HG02981 (cell line): ENCODE measurements around the gene TAGAP.
"Not testable (repeated sequence)": the region's sequence is repeated elsewhere in the genome, so short reads cannot be mapped to it uniquely, and the experiment has no call there.

Experiments used
- ATAC-seq: cut with Tn5 transposase; IDR thresholded peaks from one replicate; pipeline ENCODE4 v1.9.1; 2021; ENCODE audit warnings: mild to moderate bottlenecking, moderate library complexity; ENCODE audit not compliant: unreplicated experiment

TAGAP gene

GRCh38 chr6:159047891-159048685 lies 3.3 kb upstream of the TAGAP start:
- ATAC-seq, result no peak

- ATAC-seq, result no peak
Measured at GRCh38 chr6:159045801-159046200, 1.0 kb upstream of the TAGAP start.

GRCh38 chr6:159043947-159044346 lies 844 bp downstream of the TAGAP start:
- ATAC-seq, result no peak

GRCh38 chr6:159043251-159043650 lies 1.5 kb downstream of the TAGAP start:
- ATAC-seq, result no peak

GRCh38 chr6:159042826-159043181 lies 2.0 kb downstream of the TAGAP start:
- no peak for ATAC-seq

GRCh38 chr6:159042003-159042825 lies 2.6 kb downstream of the TAGAP start:
- peak; percentile 36 for ATAC-seq

GRCh38 chr6:159041181-159041580 lies 3.6 kb downstream of the TAGAP start:
- no peak for ATAC-seq

GRCh38 chr6:159039885-159040258 lies 4.9 kb downstream of the TAGAP start:
- ATAC-seq, result no peak

GRCh38 chr6:159038914-159039884 lies 5.6 kb downstream of the TAGAP start:
- ATAC-seq, result peak; percentile 73

GRCh38 chr6:159038318-159038717 lies 6.5 kb downstream of the TAGAP start:
- ATAC-seq, result not testable (repeated sequence)

- no peak for ATAC-seq
Measured at GRCh38 chr6:159037756-159038290, 7.0 kb downstream of the TAGAP start.

- ATAC-seq, result no peak
Measured at GRCh38 chr6:159036673-159037072, 8.1 kb downstream of the TAGAP start.

- ATAC-seq, result no peak
Measured at GRCh38 chr6:159035891-159036290, 8.9 kb downstream of the TAGAP start.

GRCh38 chr6:159033160-159034049 lies 11.4 kb downstream of the TAGAP start:
- ATAC-seq, result no peak

GRCh38 chr6:159031846-159032245 lies 12.9 kb downstream of the TAGAP start:
- no peak for ATAC-seq

- ATAC-seq, result no peak
Measured at GRCh38 chr6:159030168-159030567, 14.6 kb downstream of the TAGAP start.

- not testable (repeated sequence) for ATAC-seq
Measured at GRCh38 chr6:159025224-159025623, 19.6 kb downstream of the TAGAP start.

- no peak for ATAC-seq
Measured at GRCh38 chr6:159023893-159024292, 20.9 kb downstream of the TAGAP start.

GRCh38 chr6:159020011-159020410 lies 24.8 kb downstream of the TAGAP start:
- no peak for ATAC-seq
